ENCODE measurements around the gene ECE1.
"Not testable (repeated sequence)": the region's sequence is repeated elsewhere in the genome, so short reads cannot be mapped to it uniquely, and the experiment has no call there.

ECE1 gene

DNA sequence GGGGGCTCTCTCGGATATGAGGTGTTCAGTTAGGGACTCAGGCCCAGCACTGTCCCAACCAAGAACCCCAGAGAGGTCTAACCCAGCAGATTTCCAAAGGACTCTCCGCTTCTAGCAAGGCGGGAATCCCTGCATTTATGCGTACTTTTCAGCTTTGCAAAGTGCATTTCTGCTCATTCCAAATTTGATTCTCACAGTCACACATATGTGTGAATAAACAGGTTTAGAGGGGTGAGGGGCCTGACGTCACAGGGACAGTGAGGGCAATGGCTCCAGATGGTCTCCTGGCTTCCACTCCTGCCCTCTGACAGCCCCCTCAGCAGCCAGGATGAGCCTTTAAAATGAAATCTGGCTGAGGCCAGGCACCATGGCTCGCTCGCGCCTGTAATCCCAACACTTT, 921 bp upstream of the ECE1 start:
- DNase-seq (ENCODE audit: low read depth) = no peak
- TF ChIP-seq, protein P1, sequence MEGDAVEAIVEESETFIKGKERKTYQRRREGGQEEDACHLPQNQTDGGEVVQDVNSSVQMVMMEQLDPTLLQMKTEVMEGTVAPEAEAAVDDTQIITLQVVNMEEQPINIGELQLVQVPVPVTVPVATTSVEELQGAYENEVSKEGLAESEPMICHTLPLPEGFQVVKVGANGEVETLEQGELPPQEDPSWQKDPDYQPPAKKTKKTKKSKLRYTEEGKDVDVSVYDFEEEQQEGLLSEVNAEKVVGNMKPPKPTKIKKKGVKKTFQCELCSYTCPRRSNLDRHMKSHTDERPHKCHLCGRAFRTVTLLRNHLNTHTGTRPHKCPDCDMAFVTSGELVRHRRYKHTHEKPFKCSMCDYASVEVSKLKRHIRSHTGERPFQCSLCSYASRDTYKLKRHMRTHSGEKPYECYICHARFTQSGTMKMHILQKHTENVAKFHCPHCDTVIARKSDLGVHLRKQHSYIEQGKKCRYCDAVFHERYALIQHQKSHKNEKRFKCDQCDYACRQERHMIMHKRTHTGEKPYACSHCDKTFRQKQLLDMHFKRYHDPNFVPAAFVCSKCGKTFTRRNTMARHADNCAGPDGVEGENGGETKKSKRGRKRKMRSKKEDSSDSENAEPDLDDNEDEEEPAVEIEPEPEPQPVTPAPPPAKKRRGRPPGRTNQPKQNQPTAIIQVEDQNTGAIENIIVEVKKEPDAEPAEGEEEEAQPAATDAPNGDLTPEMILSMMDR (IDR thresholded peaks at IDR 0.05; ENCODE audit: low read depth, low read length, missing control alignments) = no peak
- H3K4me3 ChIP-seq (ENCODE audit: low read depth, low read length) = no peak overlapping the region

DNA sequence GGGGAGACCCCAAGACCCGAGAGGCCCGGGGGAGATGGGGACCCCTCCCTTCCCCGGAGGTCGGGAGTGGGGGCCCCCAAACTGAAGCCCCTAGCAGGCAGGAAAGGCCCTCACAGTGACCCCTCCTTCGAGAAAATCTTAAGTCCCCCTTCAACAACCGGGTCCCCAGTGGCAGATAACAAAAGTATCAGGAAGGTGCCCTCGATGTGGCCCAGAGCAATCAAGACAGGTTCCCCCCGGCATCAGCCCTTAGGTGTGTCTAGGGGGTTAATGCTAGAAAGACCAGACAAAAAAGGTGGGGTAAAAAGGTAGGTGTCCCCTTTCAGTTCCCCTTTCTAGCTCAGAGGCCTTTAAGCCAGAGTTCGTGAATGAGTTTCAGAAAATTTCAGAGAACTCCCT, 282 bp upstream of the ECE1 start:
- peak overlapping the region; percentile 59 for H3K4me3 ChIP-seq (ENCODE audit: low read depth, low read length)
- peak; percentile 72 for DNase-seq (ENCODE audit: low read depth)
- TF ChIP-seq, protein P1 (IDR thresholded peaks at IDR 0.05; ENCODE audit: low read depth, low read length, missing control alignments) = no peak

- peak overlapping the region; percentile 59 for H3K4me3 ChIP-seq (ENCODE audit: low read depth, low read length)
- no peak for DNase-seq (ENCODE audit: low read depth)
- TF ChIP-seq, protein P1 (IDR thresholded peaks at IDR 0.05; ENCODE audit: low read depth, low read length, missing control alignments) = no peak
Observed at GRCh38 chr1:21289127-21289526, 1.1 kb downstream of the ECE1 start.

- no peak for DNase-seq (ENCODE audit: low read depth)
Observed at GRCh38 chr1:21287905-21288514, 2.3 kb downstream of the ECE1 start.

DNA sequence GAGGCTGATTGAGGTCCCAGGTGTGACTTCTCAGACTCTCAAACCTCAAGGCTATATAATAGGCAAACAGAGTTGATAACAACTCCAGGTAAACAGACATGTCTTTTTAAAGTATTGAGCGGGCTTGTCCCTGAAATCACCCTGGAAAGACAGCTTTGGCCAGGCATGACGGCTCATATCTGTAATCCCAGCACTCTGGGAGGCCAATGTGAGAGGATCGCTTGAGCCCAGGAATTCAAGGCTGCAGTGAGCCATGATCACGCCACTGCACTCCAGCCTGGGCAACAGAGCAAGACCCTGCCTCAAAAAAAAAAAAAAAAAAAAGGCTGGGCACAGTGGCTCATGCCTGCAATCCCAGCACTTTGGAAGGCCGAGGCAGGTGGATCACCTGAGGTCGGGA, 4.9 kb downstream of the ECE1 start:
- not testable (repeated sequence) for H3K4me3 ChIP-seq (ENCODE audit: low read depth, low read length); DNase-seq (ENCODE audit: low read depth)

More at GRCh38 chr1:21287905-21288514, 2.3 kb downstream of the ECE1 start:
- TF ChIP-seq, protein P1 (IDR thresholded peaks at IDR 0.05; ENCODE audit: low read depth, low read length, missing control alignments) = no peak
- no peak overlapping the region for H3K4me3 ChIP-seq (ENCODE audit: low read depth, low read length)

DNA sequence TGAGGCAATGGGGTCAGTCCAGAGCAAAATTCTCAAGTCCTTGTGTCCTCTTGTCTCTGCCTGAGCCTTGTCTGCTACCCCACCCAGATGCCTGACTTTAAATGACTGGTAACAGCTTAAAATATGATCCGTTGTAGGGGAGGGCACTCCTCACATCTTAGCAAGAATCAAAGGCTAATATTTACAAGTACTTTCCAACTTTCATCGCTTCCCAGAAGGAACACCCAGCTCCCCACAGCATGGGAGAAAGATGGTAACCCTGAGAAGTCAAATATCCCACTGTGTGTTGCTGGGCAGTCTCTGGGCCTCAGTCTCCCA, 5.2 kb downstream of the ECE1 start:
- TF ChIP-seq, protein P1 (IDR thresholded peaks at IDR 0.05; ENCODE audit: low read depth, low read length, missing control alignments) = no peak
- no peak overlapping the region for H3K4me3 ChIP-seq (ENCODE audit: low read depth, low read length)
- DNase-seq (ENCODE audit: low read depth) = no peak

GRCh38 chr1:21284206-21285054, 5.8 kb downstream of the ECE1 start:
- no peak overlapping the region for H3K4me3 ChIP-seq (ENCODE audit: low read depth, low read length)
- DNase-seq (ENCODE audit: low read depth) = no peak
- TF ChIP-seq, protein P1 (IDR thresholded peaks at IDR 0.05; ENCODE audit: low read depth, low read length, missing control alignments) = no peak

All from GM12864 (cell line).